Activated T-helper 17 cell treated with anti-CD3 and anti-CD28 coated beads, Interleukin-2, amount 50 U/mL, for 72 hours (primary cell): ENCODE measurements around the gene PGAP3. TPM values are rescaled to one million over a fixed set of nuclear protein-coding genes. Genes with fewer than 3 reads are reported as not detected.

Experiments used
- ATAC-seq: fragments of 150-1000 bp; cut with Tn5 transposase; replicated peaks from 2 replicates; pipeline ENCODE4 v1.10.0; 2021; ENCODE audit warnings: mild to moderate bottlenecking, moderate library complexity
- H3K27ac Mint-ChIP-seq: one replicate; pipeline ENCODE4 v1.8.0; 2022; ENCODE audit warnings: mixed read lengths
- H3K27me3 Mint-ChIP-seq: one replicate; pipeline ENCODE4 v1.8.0; 2022; ENCODE audit warnings: mixed read lengths
- H3K36me3 Mint-ChIP-seq: one replicate; pipeline ENCODE4 v1.8.0; 2022; ENCODE audit warnings: low read depth, mild to moderate bottlenecking, mixed read lengths
- H3K4me1 Mint-ChIP-seq: one replicate; pipeline ENCODE4 v1.8.0; 2022; ENCODE audit warnings: mixed read lengths
- H3K4me3 Mint-ChIP-seq: one replicate; pipeline ENCODE4 v1.8.0; 2022; ENCODE audit warnings: mild to moderate bottlenecking, mixed read lengths
- H3K9me3 Mint-ChIP-seq: one replicate; pipeline ENCODE4 v1.8.0; 2022; ENCODE audit warnings: mixed read lengths
- total RNA-seq, 2 donors: library from RNA; stranded (reverse); gene quantifications; one replicate each; pipeline ENCODE4 v1.2.3, GENCODE V29; 2022

PGAP3 gene
- total RNA-seq, 2 donors from 2014 or later = 5.9 to 14.8 TPM

- Mint-ChIP-seq H3K27ac (peak overlapping the region; percentile 91), H3K27me3 (no peaks in the 10 kb centered on the region), H3K4me3 (peak overlapping the region; percentile 94), H3K36me3 (no peaks in the 10 kb centered on the region), H3K9me3 (no peaks in the 10 kb centered on the region), H3K4me1 (peaks cover 29% of the 10 kb centered on the region)
- no peak for ATAC-seq
Measured at GRCh38 chr17:39638317-39638716, 49.5 kb downstream of the PGAP3 start.

- peak; percentile 96 for ATAC-seq
- no peaks in the 10 kb centered on the region for H3K36me3 Mint-ChIP-seq
- H3K27me3 Mint-ChIP-seq = no peaks in the 10 kb centered on the region
- H3K4me3 Mint-ChIP-seq = peak within 1 kb of the TSS; percentile 94
- peaks cover 19% of the 10 kb centered on the region for H3K4me1 Mint-ChIP-seq
- H3K9me3 Mint-ChIP-seq = no peaks in the 10 kb centered on the region
- H3K27ac Mint-ChIP-seq = peak within 1 kb of the TSS; percentile 91
Measured at GRCh38 chr17:39636927-39637736, 50.7 kb downstream of the PGAP3 start, which contains the start of gene STARD3. Gene STARD3 (plus strand): TSS chr17:39637144. CDS start chr17:39653532, 16,388 bp downstream.

GRCh38 chr17:39636587-39636926, 51.3 kb downstream of the PGAP3 start:
- peaks cover 19% of the 10 kb centered on the region for H3K4me1 Mint-ChIP-seq
- no peaks in the 10 kb centered on the region for H3K9me3 Mint-ChIP-seq

GRCh38 chr17:39635614-39636176, 52.2 kb downstream of the PGAP3 start:
- no peak for ATAC-seq
- H3K27me3 Mint-ChIP-seq = peaks cover 8% of the 10 kb centered on the region
- H3K4me1 Mint-ChIP-seq = peaks cover 19% of the 10 kb centered on the region
- no peaks in the 10 kb centered on the region for H3K36me3 Mint-ChIP-seq
- no peaks in the 10 kb centered on the region for H3K9me3 Mint-ChIP-seq
- peak overlapping the region; percentile 91 for H3K27ac Mint-ChIP-seq
- H3K4me3 Mint-ChIP-seq = peak overlapping the region; percentile 94

More at GRCh38 chr17:39636587-39636926, 51.3 kb downstream of the PGAP3 start:
- H3K4me3 Mint-ChIP-seq = peak overlapping the region; percentile 94
- no peaks in the 10 kb centered on the region for H3K36me3 Mint-ChIP-seq
- peaks cover 4% of the 10 kb centered on the region for H3K27me3 Mint-ChIP-seq
- ATAC-seq = peak; percentile 9
- peak overlapping the region; percentile 91 for H3K27ac Mint-ChIP-seq

- ATAC-seq = no peak
- Mint-ChIP-seq H3K9me3 (no peaks in the 10 kb centered on the region), H3K4me1 (peaks cover 18% of the 10 kb centered on the region), H3K36me3 (no peaks in the 10 kb centered on the region), H3K4me3 (no peak overlapping the region), H3K27me3 (peaks cover 8% of the 10 kb centered on the region), H3K27ac (no peak overlapping the region)
Measured at GRCh38 chr17:39634384-39634871, 53.4 kb downstream of the PGAP3 start.

GRCh38 chr17:39633570-39634183, 54.2 kb downstream of the PGAP3 start:
- Mint-ChIP-seq H3K9me3 (no peaks in the 10 kb centered on the region), H3K4me1 (peaks cover 13% of the 10 kb centered on the region), H3K36me3 (no peaks in the 10 kb centered on the region), H3K4me3 (no peak overlapping the region), H3K27ac (no peak overlapping the region), H3K27me3 (peaks cover 9% of the 10 kb centered on the region)
- no peak for ATAC-seq

GRCh38 chr17:39632153-39632941, 55.5 kb downstream of the PGAP3 start:
- ATAC-seq = no peak
- no peaks in the 10 kb centered on the region for H3K4me1 Mint-ChIP-seq
- no peaks in the 10 kb centered on the region for H3K9me3 Mint-ChIP-seq

GRCh38 chr17:39631403-39631802, 56.5 kb downstream of the PGAP3 start:
- Mint-ChIP-seq H3K4me1 (peaks cover under 1% of the 10 kb centered on the region), H3K27ac (peak overlapping the region; percentile 35), H3K9me3 (no peaks in the 10 kb centered on the region), H3K4me3 (no peak overlapping the region), H3K36me3 (no peaks in the 10 kb centered on the region), H3K27me3 (peaks cover 20% of the 10 kb centered on the region)
- no peak for ATAC-seq

More at GRCh38 chr17:39632153-39632941, 55.5 kb downstream of the PGAP3 start:
- H3K27ac Mint-ChIP-seq = no peak overlapping the region
- no peak overlapping the region for H3K4me3 Mint-ChIP-seq
- H3K36me3 Mint-ChIP-seq = no peaks in the 10 kb centered on the region
- H3K27me3 Mint-ChIP-seq = peaks cover 15% of the 10 kb centered on the region

- Mint-ChIP-seq H3K9me3 (no peaks in the 10 kb centered on the region), H3K36me3 (no peaks in the 10 kb centered on the region), H3K27ac (no peak overlapping the region), H3K4me1 (peaks cover 5% of the 10 kb centered on the region), H3K4me3 (no peak overlapping the region), H3K27me3 (peaks cover 27% of the 10 kb centered on the region)
- no peak for ATAC-seq
Measured at GRCh38 chr17:39629898-39630297, 58.0 kb downstream of the PGAP3 start.

GRCh38 chr17:39629494-39629880, 58.4 kb downstream of the PGAP3 start:
- Mint-ChIP-seq H3K9me3 (no peaks in the 10 kb centered on the region), H3K4me3 (no peak overlapping the region), H3K4me1 (peaks cover 5% of the 10 kb centered on the region), H3K36me3 (no peaks in the 10 kb centered on the region), H3K27me3 (peaks cover 27% of the 10 kb centered on the region), H3K27ac (no peak overlapping the region)
- no peak for ATAC-seq

- no peaks in the 10 kb centered on the region for H3K9me3 Mint-ChIP-seq
Measured at GRCh38 chr17:39628655-39629493, 59.0 kb downstream of the PGAP3 start.

GRCh38 chr17:39627712-39628516, 59.9 kb downstream of the PGAP3 start:
- Mint-ChIP-seq H3K27ac (no peak overlapping the region), H3K36me3 (no peaks in the 10 kb centered on the region), H3K9me3 (no peaks in the 10 kb centered on the region), H3K4me1 (peaks cover 5% of the 10 kb centered on the region), H3K4me3 (no peak overlapping the region), H3K27me3 (peaks cover 27% of the 10 kb centered on the region)
- ATAC-seq = no peak

More at GRCh38 chr17:39628655-39629493, 59.0 kb downstream of the PGAP3 start:
- no peak for ATAC-seq
- Mint-ChIP-seq H3K27me3 (peaks cover 27% of the 10 kb centered on the region), H3K4me1 (peaks cover 5% of the 10 kb centered on the region), H3K36me3 (no peaks in the 10 kb centered on the region), H3K27ac (no peak overlapping the region), H3K4me3 (no peak overlapping the region)
